CD14-positive monocyte (primary cell): ENCODE results near the gene ANTXR2. TPM values are rescaled to one million over a fixed set of nuclear protein-coding genes. Genes with fewer than 3 reads are reported as not detected.

Experiments
- DNase-seq, 3 donors: peaks; one replicate each; pipeline ENCODE4 v3.0.0-alpha.2; 2011 to 2022
- H2AFZ ChIP-seq: 2 replicates; pipeline ENCODE4 v1.6.0; 2012; ENCODE audit warnings: mild to moderate bottlenecking, low read depth, low read length, inconsistent platforms; ENCODE audit not compliant: insufficient read depth, poor library complexity, severe bottlenecking
- H3K27ac ChIP-seq, 2 donors: 1 replicate in 1 of 2; 2 replicates in 1 of 2; pipeline ENCODE4 v1.5.1; 2012 to 2013; ENCODE audit warnings: low read length in 2 of 2, control low read depth in 1 of 2, inconsistent platforms in 1 of 2, low read depth in 1 of 2, mild to moderate bottlenecking in 1 of 2
- H3K27me3 ChIP-seq, 2 donors: one replicate each; pipeline versions ENCODE4 v1.6.0 to v1.6.1; 2011 to 2013; ENCODE audit warnings: low read length in 2 of 2; ENCODE audit not compliant: control insufficient read depth in 2 of 2, insufficient read depth in 2 of 2
- H3K36me3 ChIP-seq, 2 donors: replicated peaks in 1 of 2; 1 replicate in 1 of 2; 2 replicates in 1 of 2; pipeline versions ENCODE4 v1.5.1 to v1.6.1; 2012 to 2013; ENCODE audit warnings: low read length in 2 of 2, control low read depth in 1 of 2, inconsistent platforms in 1 of 2, mild to moderate bottlenecking in 1 of 2; ENCODE audit not compliant: insufficient read depth in 2 of 2, control insufficient read depth in 1 of 2
- H3K4me1 ChIP-seq, 2 donors: 1 replicate in 1 of 2; 2 replicates in 1 of 2; pipeline versions ENCODE4 v1.5.1 to v1.6.1; 2012 to 2013; ENCODE audit warnings: low read length in 2 of 2, control low read depth in 1 of 2, inconsistent platforms in 1 of 2, mild to moderate bottlenecking in 1 of 2, moderate library complexity in 1 of 2; ENCODE audit not compliant: insufficient read depth in 2 of 2, control insufficient read depth in 1 of 2
- H3K4me2 ChIP-seq: replicated peaks from 2 replicates; pipeline ENCODE3; 2012; ENCODE audit warnings: low read length, moderate library complexity, mild to moderate bottlenecking; ENCODE audit not compliant: poor library complexity, severe bottlenecking; ENCODE audit errors: extremely low read depth
- H3K4me3 ChIP-seq, 3 experiments: fragments of 200-600 bp in 1 of 3; sonication (generic) in 1 of 3; replicated peaks in 1 of 3; 1 replicate in 2 of 3; 2 replicates in 1 of 3; pipeline ENCODE4 v1.5.1; 2011 to 2013; ENCODE audit warnings: low read length in 3 of 3, mild to moderate bottlenecking in 3 of 3, control low read depth in 2 of 3, low read depth in 2 of 3, inconsistent platforms in 1 of 3, moderate library complexity in 1 of 3
- H3K79me2 ChIP-seq: 2 replicates; pipeline ENCODE4 v1.6.0; 2012; ENCODE audit warnings: mild to moderate bottlenecking, control low read depth, inconsistent platforms, low read length, moderate library complexity; ENCODE audit not compliant: insufficient read depth
- H3K9ac ChIP-seq: 2 replicates; pipeline ENCODE4 v1.6.0; 2017; ENCODE audit warnings: low read length, mild to moderate bottlenecking; ENCODE audit not compliant: insufficient read depth, poor library complexity, severe bottlenecking
- H3K9me3 ChIP-seq, 2 donors: replicated peaks in 1 of 2; 1 replicate in 1 of 2; 2 replicates in 1 of 2; pipeline versions ENCODE4 v1.5.1 to v1.6.1; 2012 to 2013; ENCODE audit warnings: low read length in 2 of 2, control low read depth in 1 of 2; ENCODE audit not compliant: control insufficient read depth in 1 of 2, insufficient read depth in 1 of 2
- H4K20me1 ChIP-seq: 2 replicates; pipeline ENCODE4 v1.6.0; 2012; ENCODE audit warnings: mild to moderate bottlenecking, low read length, control low read depth, moderate library complexity; ENCODE audit not compliant: insufficient read depth
- H3K27ac Mint-ChIP-seq, 7 donors: one replicate each; pipeline ENCODE4 v1.8.0; 2020; ENCODE audit warnings: mild to moderate bottlenecking in 7 of 7, mixed read lengths in 7 of 7, moderate library complexity in 6 of 7, inconsistent platforms in 2 of 7
- H3K27me3 Mint-ChIP-seq, 3 donors: one replicate each; pipeline ENCODE4 v1.8.0; 2021 to 2022; ENCODE audit warnings: low read depth in 3 of 3, mild to moderate bottlenecking in 3 of 3, mixed read lengths in 3 of 3, moderate library complexity in 3 of 3, inconsistent platforms in 1 of 3
- H3K36me3 Mint-ChIP-seq, 2 donors: one replicate each; pipeline ENCODE4 v1.8.0; 2020; ENCODE audit warnings: mixed read lengths in 2 of 2, inconsistent platforms in 1 of 2, mild to moderate bottlenecking in 1 of 2
- H3K4me1 Mint-ChIP-seq: one replicate; pipeline ENCODE4 v1.8.0; 2020; ENCODE audit warnings: mild to moderate bottlenecking, mixed read lengths
- H3K4me3 Mint-ChIP-seq, 2 donors: one replicate each; pipeline ENCODE4 v1.8.0; 2020; ENCODE audit warnings: mild to moderate bottlenecking in 2 of 2, mixed read lengths in 2 of 2, moderate library complexity in 1 of 2
- H3K9me3 Mint-ChIP-seq, 7 donors: one replicate each; pipeline ENCODE4 v1.8.0; 2020 to 2022; ENCODE audit warnings: mixed read lengths in 7 of 7, mild to moderate bottlenecking in 6 of 7, moderate library complexity in 6 of 7, inconsistent platforms in 2 of 7
- CTCF ChIP-seq: fragments of 200-600 bp; IDR thresholded peaks from one replicate; pipeline ENCODE4 v1.8.0; 2022; ENCODE audit warnings: antibody characterized with exemption, mild to moderate bottlenecking
- WGBS: methylation state at CpG from one replicate; pipeline ENCODE4 v1.1.5; 2013; ENCODE audit warnings: missing lambda C conversion rate; ENCODE audit not compliant: insufficient coverage; 5-methylcytosine and 5-hydroxymethylcytosine counted together
- intact Hi-C, 2 donors: fragments of 100-400 bp; cut with micrococcal nuclease; formaldehyde crosslinking; loops; one replicate each; pipeline versions ENCODE4 v1.15.0 to v1.15.1; 2023
- polyA plus RNA-seq, 3 donors: library from polyadenylated mRNA; depleted of rRNA in 1 of 3; unstranded in 2 of 3; stranded (reverse) in 1 of 3; fragments of 300-500 nt in 2 of 3; fragments of >200 nt in 1 of 3; fragmentation: Illumina TruSeq in 2 of 3; gene quantifications; 1 replicate in 2 of 3; 2 replicates in 1 of 3; pipeline ENCODE4 v1.2.3, GENCODE V29; 2012 to 2021

Gene ANTXR2
- polyA plus RNA-seq, 3 donors: 15.4 to 69.6 (median 59.2) TPM

DNA sequence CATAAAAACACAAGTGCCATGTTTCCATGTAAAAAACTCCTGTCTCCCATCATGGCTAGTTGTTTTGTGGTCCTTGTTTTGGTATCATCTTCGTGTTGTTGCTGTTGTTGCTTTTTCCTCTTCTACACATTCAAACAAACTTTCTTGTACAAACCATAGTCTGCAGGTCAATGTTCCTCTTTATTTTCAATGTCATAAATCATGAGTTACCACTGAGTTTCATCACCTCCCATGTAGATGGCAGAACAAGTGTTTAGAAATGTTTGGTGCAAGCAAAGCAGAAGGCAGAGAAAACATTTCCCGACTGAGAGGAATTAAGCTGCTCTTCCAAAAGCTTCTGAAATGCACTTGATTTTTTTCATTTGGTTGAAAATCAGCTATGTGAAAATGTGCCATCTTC, 166.0 kb downstream of the ANTXR2 start:
- peak overlapping the region in 1 of 2 donors; percentile 75 for H3K27ac ChIP-seq
- H3K4me1 ChIP-seq: peaks cover 11 to 20% of the 10 kb centered on the region in 2 donors
- TF ChIP-seq CTCF: no peak
- H3K9me3 ChIP-seq: no peaks in the 10 kb centered on the region
- Mint-ChIP-seq H3K9me3 (peaks cover 0 to 3% (median 0%) of the 10 kb centered on the region in 7 donors), H3K4me1 (peaks cover 19% of the 10 kb centered on the region), H3K4me3 (peak overlapping the region in 1 of 2 donors; percentile 50), H3K36me3 (peaks cover 25 to 45% of the 10 kb centered on the region in 2 donors), H3K27ac (peak overlapping the region in 6 of 7 donors; percentile 12 to 87 (median 21)), H3K27me3 (peaks cover 0 to 2% (median 0%) of the 10 kb centered on the region in 3 donors)
- peak overlapping the region; percentile 0 for H3K4me2 ChIP-seq
- peak; percentile 7 to 32 (median 11) for DNase-seq
- no peaks in the 10 kb centered on the region for H3K27me3 ChIP-seq
- H3K36me3 ChIP-seq: peaks cover 23 to 37% of the 10 kb centered on the region in 2 donors
- H4K20me1 ChIP-seq: peaks cover 3% of the 10 kb centered on the region
- intact Hi-C loops: no loop called here
- H3K79me2 ChIP-seq: no peaks in the 10 kb centered on the region
- H3K4me3 ChIP-seq: peak overlapping the region in 1 of 3 experiments; percentile 0
- H3K9ac ChIP-seq: no peak overlapping the region
- no peak overlapping the region for H2AFZ ChIP-seq
- WGBS: no CpG with 5 or more reads among the region's 2 CpGs

GRCh38 chr4:79906303-79906702, 166.7 kb downstream of the ANTXR2 start:
- Histone ChIP-seq H3K4me3 (peak overlapping the region in 1 of 3 experiments; percentile 0), H3K27ac (peak overlapping the region in 1 of 2 donors; percentile 75), H3K36me3 (peaks cover 23 to 37% of the 10 kb centered on the region in 2 donors), H3K4me2 (no peak overlapping the region), H3K9ac (no peak overlapping the region), H3K9me3 (no peaks in the 10 kb centered on the region), H3K79me2 (no peaks in the 10 kb centered on the region), H3K4me1 (peaks cover 11 to 20% of the 10 kb centered on the region in 2 donors), H4K20me1 (peaks cover 3% of the 10 kb centered on the region), H3K27me3 (no peaks in the 10 kb centered on the region), H2AFZ (no peak overlapping the region)
- WGBS: 57% methylated on average over 2 of the region's 5 CpGs
- TF ChIP-seq CTCF: no peak
- Mint-ChIP-seq H3K4me3 (no peak overlapping the region), H3K9me3 (peaks cover 0 to 4% (median 0%) of the 10 kb centered on the region in 7 donors), H3K27ac (peak overlapping the region in 2 of 7 donors; percentile 12 to 43), H3K36me3 (peaks cover 25 to 45% of the 10 kb centered on the region in 2 donors), H3K4me1 (peaks cover 19% of the 10 kb centered on the region), H3K27me3 (peaks cover 0 to 2% (median 0%) of the 10 kb centered on the region in 3 donors)
- intact Hi-C loops: no loop called here
- no peak for DNase-seq
